ENCODE results near the gene PSMB4. TPM values are rescaled to one million over a fixed set of nuclear protein-coding genes. Genes with fewer than 3 reads are reported as not detected.
"Not testable (repeated sequence)": the region's sequence is repeated elsewhere in the genome, so short reads cannot be mapped to it uniquely, and the experiment has no call there.

The PSMB4 gene
- total and polyA plus RNA-seq, 9 donors = 158 to 211 (median 185) TPM

GRCh38 chr1:151377150-151377884, 22.1 kb upstream of the PSMB4 start:
- no peak overlapping the region for H3K4me3 ChIP-seq (ENCODE audit: low read length)
- no peaks in the 10 kb centered on the region for H3K9me3 ChIP-seq (replicated peaks; ENCODE audit: control insufficient read depth, low read depth, low read length)
- WGBS (ENCODE audit: insufficient coverage) = no CpG with 5 or more reads among the region's 3 CpGs
- H3K36me3 ChIP-seq (ENCODE audit: control insufficient read depth, insufficient read depth, low read length) = no peaks in the 10 kb centered on the region
- DNase-seq = no peak
- peaks cover 9% of the 10 kb centered on the region for H3K4me1 ChIP-seq (ENCODE audit: control insufficient read depth, insufficient read depth, low read length)
- H3K27ac ChIP-seq (ENCODE audit: low read length) = no peak overlapping the region
- no peaks in the 10 kb centered on the region for H3K27me3 ChIP-seq (ENCODE audit: control insufficient read depth, insufficient read depth, low read length)

GRCh38 chr1:151384584-151384983, 14.8 kb upstream of the PSMB4 start:
- no peaks in the 10 kb centered on the region for H3K4me1 ChIP-seq (ENCODE audit: control insufficient read depth, insufficient read depth, low read length)
- H3K4me3 ChIP-seq (ENCODE audit: low read length) = no peak overlapping the region
- H3K27me3 ChIP-seq (ENCODE audit: control insufficient read depth, insufficient read depth, low read length) = peaks cover 3% of the 10 kb centered on the region
- no peak overlapping the region for H3K27ac ChIP-seq (ENCODE audit: low read length)
- no peaks in the 10 kb centered on the region for H3K9me3 ChIP-seq (replicated peaks; ENCODE audit: control insufficient read depth, low read depth, low read length)
- no peak for DNase-seq
- WGBS (ENCODE audit: insufficient coverage) = 64% methylated on average over 3 of the region's 3 CpGs
- H3K36me3 ChIP-seq (ENCODE audit: control insufficient read depth, insufficient read depth, low read length) = no peaks in the 10 kb centered on the region

GRCh38 chr1:151386002-151386401, 13.4 kb upstream of the PSMB4 start:
- Histone ChIP-seq H3K27ac (ENCODE audit: low read length) (no peak overlapping the region), H3K36me3 (ENCODE audit: control insufficient read depth, insufficient read depth, low read length) (no peaks in the 10 kb centered on the region), H3K4me1 (ENCODE audit: control insufficient read depth, insufficient read depth, low read length) (no peaks in the 10 kb centered on the region), H3K27me3 (ENCODE audit: control insufficient read depth, insufficient read depth, low read length) (peaks cover 3% of the 10 kb centered on the region), H3K9me3 (replicated peaks; ENCODE audit: control insufficient read depth, low read depth, low read length) (no peaks in the 10 kb centered on the region), H3K4me3 (ENCODE audit: low read length) (no peak overlapping the region)
- 60% methylated on average over 1 of the region's 2 CpGs for WGBS (ENCODE audit: insufficient coverage)
- no peak for DNase-seq

DNA sequence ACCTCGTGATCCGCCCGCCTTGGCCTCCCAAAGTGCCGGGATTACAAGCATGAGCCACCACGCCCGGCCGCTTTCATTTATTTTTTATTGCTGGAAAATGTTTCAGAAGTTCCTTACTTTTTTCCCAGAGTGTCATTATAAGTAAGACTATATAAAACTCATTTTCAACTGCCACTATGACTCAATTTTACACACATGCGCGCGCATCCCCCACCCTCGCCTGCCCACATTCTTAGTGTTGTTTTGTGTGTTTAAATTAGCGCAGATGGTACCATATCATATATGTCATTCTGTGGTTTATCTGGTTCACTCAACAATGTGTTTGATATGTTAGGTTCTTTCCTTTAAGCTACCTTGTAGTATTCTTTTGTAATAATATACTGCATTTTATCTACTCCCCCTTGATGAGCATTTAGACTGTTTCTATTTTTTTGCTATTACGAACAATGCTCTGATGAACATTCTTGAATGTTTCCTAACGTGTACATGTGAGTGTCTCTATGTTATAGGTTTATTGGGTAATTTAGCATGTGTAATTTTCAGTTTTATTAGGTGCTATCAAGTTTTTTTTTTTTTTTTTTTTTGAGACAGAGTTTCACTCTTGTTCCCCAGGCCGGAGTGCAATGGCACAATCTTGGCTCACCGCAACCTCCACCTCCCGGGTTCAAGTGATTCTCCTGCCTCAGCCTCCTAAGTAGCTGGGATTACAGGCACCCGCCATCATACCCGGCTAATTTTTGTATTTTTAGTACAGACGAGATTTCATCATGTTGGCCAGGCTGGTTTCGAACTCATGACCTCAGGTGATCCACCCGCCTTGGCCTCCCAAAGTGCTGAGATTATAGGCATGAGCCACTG, 8.9 kb upstream of the PSMB4 start:
- not testable (repeated sequence) for DNase-seq; H3K4me1 ChIP-seq (ENCODE audit: control insufficient read depth, insufficient read depth, low read length); H3K4me3 ChIP-seq (ENCODE audit: low read length); H3K9me3 ChIP-seq (replicated peaks; ENCODE audit: control insufficient read depth, low read depth, low read length); H3K36me3 ChIP-seq (ENCODE audit: control insufficient read depth, insufficient read depth, low read length); H3K27ac ChIP-seq (ENCODE audit: low read length); H3K27me3 ChIP-seq (ENCODE audit: control insufficient read depth, insufficient read depth, low read length)
- 93% methylated on average over 5 of the region's 22 CpGs for WGBS (ENCODE audit: insufficient coverage)

- Histone ChIP-seq H3K4me1 (ENCODE audit: control insufficient read depth, insufficient read depth, low read length) (no peaks in the 10 kb centered on the region), H3K27me3 (ENCODE audit: control insufficient read depth, insufficient read depth, low read length) (no peaks in the 10 kb centered on the region), H3K9me3 (replicated peaks; ENCODE audit: control insufficient read depth, low read depth, low read length) (no peaks in the 10 kb centered on the region), H3K27ac (ENCODE audit: low read length) (no peak overlapping the region), H3K36me3 (ENCODE audit: control insufficient read depth, insufficient read depth, low read length) (no peaks in the 10 kb centered on the region), H3K4me3 (ENCODE audit: low read length) (no peak overlapping the region)
- no CpG with 5 or more reads among the region's 3 CpGs for WGBS (ENCODE audit: insufficient coverage)
- DNase-seq = no peak
Observed at GRCh38 chr1:151391079-151391563, 8.3 kb upstream of the PSMB4 start.

DNA sequence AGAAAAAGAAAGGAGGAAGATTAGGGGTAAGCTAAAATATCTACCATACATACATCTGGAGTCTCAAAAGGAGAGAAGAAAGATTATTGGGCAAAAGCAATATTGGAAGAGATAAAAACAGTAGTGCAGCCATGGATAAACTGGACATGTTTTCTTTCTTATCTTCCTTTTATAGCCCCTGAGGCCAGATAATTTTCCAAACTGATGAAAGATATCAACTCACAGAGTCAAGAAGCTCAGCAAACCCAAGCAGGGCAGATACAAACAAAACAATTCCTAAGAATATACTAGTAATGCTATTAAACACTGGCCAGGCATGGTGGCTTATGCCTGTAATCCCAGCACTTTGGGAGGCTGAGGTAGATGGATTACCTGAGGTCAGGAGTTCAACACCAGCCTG, 5.8 kb upstream of the PSMB4 start:
- no peaks in the 10 kb centered on the region for H3K4me1 ChIP-seq (ENCODE audit: control insufficient read depth, insufficient read depth, low read length)
- H3K27me3 ChIP-seq (ENCODE audit: control insufficient read depth, insufficient read depth, low read length) = no peaks in the 10 kb centered on the region
- H3K27ac ChIP-seq (ENCODE audit: low read length) = no peak overlapping the region
- no peak overlapping the region for H3K4me3 ChIP-seq (ENCODE audit: low read length)
- no peaks in the 10 kb centered on the region for H3K36me3 ChIP-seq (ENCODE audit: control insufficient read depth, insufficient read depth, low read length)
- H3K9me3 ChIP-seq (replicated peaks; ENCODE audit: control insufficient read depth, low read depth, low read length) = no peaks in the 10 kb centered on the region
- no peak for DNase-seq

DNA sequence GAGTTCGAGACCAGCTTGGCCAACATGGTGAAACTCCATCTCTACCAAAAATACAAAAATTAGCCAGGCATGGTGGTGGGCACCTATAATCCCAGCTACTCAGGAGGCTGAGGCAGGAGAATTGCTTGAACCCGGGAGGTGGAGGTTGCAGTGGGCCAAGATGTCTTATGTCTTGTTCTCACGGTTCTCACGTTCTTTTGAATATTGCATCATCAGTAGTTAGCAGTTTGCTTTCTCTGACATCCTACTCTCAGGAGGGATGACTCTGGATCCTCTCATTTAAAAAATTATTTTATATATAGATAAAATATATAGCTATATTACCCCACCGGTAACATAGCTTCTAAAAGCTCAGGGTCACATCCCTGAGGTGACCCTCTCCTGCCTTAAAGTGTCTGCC, 3.1 kb upstream of the PSMB4 start:
- not testable (repeated sequence) for DNase-seq; H3K9me3 ChIP-seq (replicated peaks; ENCODE audit: control insufficient read depth, low read depth, low read length); H3K4me3 ChIP-seq (ENCODE audit: low read length); H3K27me3 ChIP-seq (ENCODE audit: control insufficient read depth, insufficient read depth, low read length); H3K27ac ChIP-seq (ENCODE audit: low read length)
- Histone ChIP-seq H3K36me3 (ENCODE audit: control insufficient read depth, insufficient read depth, low read length) (peaks cover 10% of the 10 kb centered on the region), H3K4me1 (ENCODE audit: control insufficient read depth, insufficient read depth, low read length) (peaks cover 10% of the 10 kb centered on the region)
- WGBS (ENCODE audit: insufficient coverage) = no CpG with 5 or more reads among the region's 5 CpGs

- peaks cover 49% of the 10 kb centered on the region for H3K36me3 ChIP-seq (ENCODE audit: control insufficient read depth, insufficient read depth, low read length)
- H3K27ac ChIP-seq (ENCODE audit: low read length) = no peak overlapping the region
- H3K4me3 ChIP-seq (ENCODE audit: low read length) = no peak overlapping the region
- no peaks in the 10 kb centered on the region for H3K27me3 ChIP-seq (ENCODE audit: control insufficient read depth, insufficient read depth, low read length)
- H3K4me1 ChIP-seq (ENCODE audit: control insufficient read depth, insufficient read depth, low read length) = peaks cover 10% of the 10 kb centered on the region
- H3K9me3 ChIP-seq (replicated peaks; ENCODE audit: control insufficient read depth, low read depth, low read length) = no peaks in the 10 kb centered on the region
- 85% methylated on average over 12 of the region's 13 CpGs for WGBS (ENCODE audit: insufficient coverage)
- DNase-seq = no peak
Observed at GRCh38 chr1:151401125-151401788, 1.9 kb downstream of the PSMB4 start.

DNA sequence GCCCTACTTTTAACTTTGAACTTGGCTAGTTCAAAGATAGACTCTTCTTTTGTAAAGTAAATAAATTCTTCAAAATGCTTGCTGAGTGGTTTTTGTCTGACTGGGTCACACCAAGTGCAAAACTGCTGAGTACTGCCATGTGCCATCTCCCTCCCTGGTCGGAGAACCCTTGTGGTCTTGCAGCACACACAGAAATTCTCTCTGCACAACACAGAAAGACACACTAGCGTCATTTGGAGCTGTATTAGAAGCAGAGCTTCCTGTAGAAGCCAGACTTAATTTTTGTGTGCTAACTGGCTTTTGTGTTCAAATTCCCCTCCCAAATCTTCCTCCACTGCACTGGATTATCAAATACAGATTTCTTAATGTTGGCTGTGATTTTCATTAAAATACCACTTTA, 2.5 kb downstream of the PSMB4 start:
- Histone ChIP-seq H3K36me3 (ENCODE audit: control insufficient read depth, insufficient read depth, low read length) (peaks cover 54% of the 10 kb centered on the region), H3K4me3 (ENCODE audit: low read length) (no peak overlapping the region), H3K27me3 (ENCODE audit: control insufficient read depth, insufficient read depth, low read length) (no peaks in the 10 kb centered on the region), H3K27ac (ENCODE audit: low read length) (no peak overlapping the region), H3K4me1 (ENCODE audit: control insufficient read depth, insufficient read depth, low read length) (peaks cover 10% of the 10 kb centered on the region), H3K9me3 (replicated peaks; ENCODE audit: control insufficient read depth, low read depth, low read length) (no peaks in the 10 kb centered on the region)
- WGBS (ENCODE audit: insufficient coverage) = no CpG with 5 or more reads among the region's 2 CpGs
- no peak for DNase-seq

- 77% methylated on average over 1 of the region's 2 CpGs for WGBS (ENCODE audit: insufficient coverage)
- Histone ChIP-seq H3K27me3 (ENCODE audit: control insufficient read depth, insufficient read depth, low read length) (no peaks in the 10 kb centered on the region), H3K4me3 (ENCODE audit: low read length) (no peak overlapping the region), H3K36me3 (ENCODE audit: control insufficient read depth, insufficient read depth, low read length) (peaks cover 62% of the 10 kb centered on the region), H3K27ac (ENCODE audit: low read length) (no peak overlapping the region), H3K9me3 (replicated peaks; ENCODE audit: control insufficient read depth, low read depth, low read length) (no peaks in the 10 kb centered on the region), H3K4me1 (ENCODE audit: control insufficient read depth, insufficient read depth, low read length) (peaks cover 10% of the 10 kb centered on the region)
- DNase-seq = no peak
Observed at GRCh38 chr1:151402764-151403163, 3.4 kb downstream of the PSMB4 start.

All from muscle of leg (tissue), 11 donors.